ENCODE results near the gene PRX. TPM values are rescaled to one million over a fixed set of nuclear protein-coding genes. Genes with fewer than 3 reads are reported as not detected.

Gene PRX
- total and polyA plus RNA-seq, 3 experiments from 2014 or later, result 0.29 to 1.6 (median 1.4) TPM

- CTCF ChIA-PET, result interaction anchor here (0.5 kb wide), 1 partner anchor 134 kb away, joined by 3 read pairs; no protein-coding TSS in a partner anchor
Measured at GRCh38 chr19:40379446-40380198, 33.6 kb downstream of the PRX start.

GRCh38 chr19:40378509-40378908 is 34.7 kb downstream of the PRX start:
- Mint-ChIP-seq H3K27ac (no peak overlapping the region), H3K27me3 (peaks cover 0 to 6% of the 10 kb centered on the region in 2 donors), H3K9me3 (no peaks in the 10 kb centered on the region), H3K4me3 (no peak overlapping the region), H3K4me1 (peaks cover 0 to 9% (median 5%) of the 10 kb centered on the region in 3 donors), H3K36me3 (peaks cover 3 to 37% (median 3%) of the 10 kb centered on the region in 3 donors)
- no peaks in the 10 kb centered on the region for H3K27me3 ChIP-seq (ENCODE audit: insufficient read depth, low read length, poor library complexity, severe bottlenecking)
- ChIA-PET POLR2A (no interaction called here), CTCF (no interaction called here)
- no peaks in the 10 kb centered on the region for H3K9me3 ChIP-seq (ENCODE audit: low read length)
- H3K27ac ChIP-seq (ENCODE audit: low read depth, low read length), result no peak overlapping the region
- no peaks in the 10 kb centered on the region for H3K36me3 ChIP-seq (ENCODE audit: insufficient read depth, low read length)
- H3K4me3 ChIP-seq (ENCODE audit: low read length), result no peak overlapping the region
- H3K4me1 ChIP-seq (ENCODE audit: insufficient read depth, low read length), result no peaks in the 10 kb centered on the region
- DNase-seq, result no peak

More at GRCh38 chr19:40379446-40380198, 33.6 kb downstream of the PRX start:
- no peak overlapping the region for H3K4me3 ChIP-seq (ENCODE audit: low read length)
- POLR2A ChIA-PET, result no interaction called here
- no peak overlapping the region for H3K4me3 Mint-ChIP-seq
- no peak for DNase-seq
- H3K4me1 ChIP-seq (ENCODE audit: insufficient read depth, low read length), result no peaks in the 10 kb centered on the region
- H3K36me3 Mint-ChIP-seq, result peaks cover under 1 to 28% (median 3%) of the 10 kb centered on the region in 3 donors
- H3K36me3 ChIP-seq (ENCODE audit: insufficient read depth, low read length), result no peaks in the 10 kb centered on the region
- no peaks in the 10 kb centered on the region for H3K27me3 ChIP-seq (ENCODE audit: insufficient read depth, low read length, poor library complexity, severe bottlenecking)
- no peaks in the 10 kb centered on the region for H3K9me3 Mint-ChIP-seq
- H3K4me1 Mint-ChIP-seq, result peaks cover 0 to 5% (median 2%) of the 10 kb centered on the region in 3 donors
- H3K27ac Mint-ChIP-seq, result peak overlapping the region in 1 of 8 donors; percentile 46
- H3K27me3 Mint-ChIP-seq, result peaks cover 0 to 6% of the 10 kb centered on the region in 2 donors
- no peaks in the 10 kb centered on the region for H3K9me3 ChIP-seq (ENCODE audit: low read length)
- H3K27ac ChIP-seq (ENCODE audit: low read depth, low read length), result no peak overlapping the region

GRCh38 chr19:40377876-40378385 is 35.2 kb downstream of the PRX start:
- Histone ChIP-seq H3K36me3 (ENCODE audit: insufficient read depth, low read length) (no peaks in the 10 kb centered on the region), H3K9me3 (ENCODE audit: low read length) (no peaks in the 10 kb centered on the region), H3K27ac (ENCODE audit: low read depth, low read length) (no peak overlapping the region), H3K27me3 (ENCODE audit: insufficient read depth, low read length, poor library complexity, severe bottlenecking) (no peaks in the 10 kb centered on the region), H3K4me3 (ENCODE audit: low read length) (no peak overlapping the region), H3K4me1 (ENCODE audit: insufficient read depth, low read length) (no peaks in the 10 kb centered on the region)
- H3K9me3 Mint-ChIP-seq, result no peaks in the 10 kb centered on the region
- ChIA-PET POLR2A (no interaction called here), CTCF (no interaction called here)
- H3K4me3 Mint-ChIP-seq, result no peak overlapping the region
- peaks cover 3 to 40% (median 3%) of the 10 kb centered on the region in 3 donors for H3K36me3 Mint-ChIP-seq
- peaks cover 0 to 9% (median 5%) of the 10 kb centered on the region in 3 donors for H3K4me1 Mint-ChIP-seq
- DNase-seq, result no peak
- H3K27ac Mint-ChIP-seq, result no peak overlapping the region
- H3K27me3 Mint-ChIP-seq, result peaks cover 0 to 2% of the 10 kb centered on the region in 2 donors

- ChIA-PET POLR2A (interaction anchor here (0.6 kb wide), 1 partner anchor 12 kb away, joined by 4 read pairs; no protein-coding TSS in a partner anchor), CTCF (no interaction called here)
- DNase-seq, result no peak
- no peaks in the 10 kb centered on the region for H3K9me3 ChIP-seq (ENCODE audit: low read length)
- peaks cover 8% of the 10 kb centered on the region for H3K36me3 ChIP-seq (ENCODE audit: insufficient read depth, low read length)
- H3K4me1 ChIP-seq (ENCODE audit: insufficient read depth, low read length), result no peaks in the 10 kb centered on the region
- peak overlapping the region in 1 of 7 donors; percentile 15 for H3K4me3 Mint-ChIP-seq
- H3K27me3 ChIP-seq (ENCODE audit: insufficient read depth, low read length, poor library complexity, severe bottlenecking), result no peaks in the 10 kb centered on the region
- peaks cover 0 to 9% (median 5%) of the 10 kb centered on the region in 3 donors for H3K4me1 Mint-ChIP-seq
- H3K27ac Mint-ChIP-seq, result peak overlapping the region in 2 of 8 donors; percentile 36 to 46
- peaks cover 0 to 2% of the 10 kb centered on the region in 2 donors for H3K27me3 Mint-ChIP-seq
- H3K9me3 Mint-ChIP-seq, result no peaks in the 10 kb centered on the region
- H3K27ac ChIP-seq (ENCODE audit: low read depth, low read length), result no peak overlapping the region
- no peak overlapping the region for H3K4me3 ChIP-seq (ENCODE audit: low read length)
- peaks cover 3 to 55% (median 4%) of the 10 kb centered on the region in 3 donors for H3K36me3 Mint-ChIP-seq
Measured at GRCh38 chr19:40376286-40376862, 36.8 kb downstream of the PRX start.

- peaks cover 0 to 9% (median 5%) of the 10 kb centered on the region in 3 donors for H3K4me1 Mint-ChIP-seq
- peaks cover 3 to 69% (median 6%) of the 10 kb centered on the region in 3 donors for H3K36me3 Mint-ChIP-seq
- peaks cover 8% of the 10 kb centered on the region for H3K36me3 ChIP-seq (ENCODE audit: insufficient read depth, low read length)
- no peaks in the 10 kb centered on the region for H3K9me3 ChIP-seq (ENCODE audit: low read length)
- DNase-seq, result no peak
- no peaks in the 10 kb centered on the region for H3K4me1 ChIP-seq (ENCODE audit: insufficient read depth, low read length)
- H3K27ac Mint-ChIP-seq, result peak overlapping the region in 1 of 8 donors; percentile 38
- H3K4me3 ChIP-seq (ENCODE audit: low read length), result no peak overlapping the region
- no peaks in the 10 kb centered on the region for H3K27me3 Mint-ChIP-seq
- no peaks in the 10 kb centered on the region for H3K9me3 Mint-ChIP-seq
- H3K27ac ChIP-seq (ENCODE audit: low read depth, low read length), result no peak overlapping the region
- no peaks in the 10 kb centered on the region for H3K27me3 ChIP-seq (ENCODE audit: insufficient read depth, low read length, poor library complexity, severe bottlenecking)
- POLR2A ChIA-PET, result interaction anchor here (0.6 kb wide), 1 partner anchor 38 kb away, joined by 9 read pairs; no protein-coding TSS in a partner anchor
- CTCF ChIA-PET, result no interaction called here
- H3K4me3 Mint-ChIP-seq, result no peak overlapping the region
Measured at GRCh38 chr19:40374084-40374483, 39.1 kb downstream of the PRX start.

GRCh38 chr19:40371802-40372122 is 41.4 kb downstream of the PRX start:
- H3K4me3 Mint-ChIP-seq, result no peak overlapping the region
- peaks cover 0 to 9% (median 5%) of the 10 kb centered on the region in 3 donors for H3K4me1 Mint-ChIP-seq
- H3K4me3 ChIP-seq (ENCODE audit: low read length), result no peak overlapping the region
- H3K27ac ChIP-seq (ENCODE audit: low read depth, low read length), result no peak overlapping the region
- H3K27ac Mint-ChIP-seq, result no peak overlapping the region
- no peaks in the 10 kb centered on the region for H3K27me3 ChIP-seq (ENCODE audit: insufficient read depth, low read length, poor library complexity, severe bottlenecking)
- no peaks in the 10 kb centered on the region for H3K4me1 ChIP-seq (ENCODE audit: insufficient read depth, low read length)
- DNase-seq, result no peak
- no peaks in the 10 kb centered on the region for H3K9me3 ChIP-seq (ENCODE audit: low read length)
- no peaks in the 10 kb centered on the region for H3K27me3 Mint-ChIP-seq
- H3K36me3 ChIP-seq (ENCODE audit: insufficient read depth, low read length), result peaks cover 8% of the 10 kb centered on the region
- H3K9me3 Mint-ChIP-seq, result no peaks in the 10 kb centered on the region
- CTCF ChIA-PET, result interaction anchor here (0.6 to 1.4 kb wide), 3 partner anchors 49 to 263 kb away, joined by 3 to 5 read pairs (median 3); no protein-coding TSS in a partner anchor
- peaks cover 3 to 77% (median 3%) of the 10 kb centered on the region in 3 donors for H3K36me3 Mint-ChIP-seq
- POLR2A ChIA-PET, result no interaction called here

GRCh38 chr19:40370997-40371801 is 42.0 kb downstream of the PRX start:
- Mint-ChIP-seq H3K36me3 (peaks cover 3 to 76% (median 3%) of the 10 kb centered on the region in 3 donors), H3K27me3 (no peaks in the 10 kb centered on the region), H3K4me3 (no peak overlapping the region), H3K9me3 (no peaks in the 10 kb centered on the region), H3K4me1 (peaks cover 0 to 9% (median 5%) of the 10 kb centered on the region in 3 donors), H3K27ac (peak overlapping the region in 1 of 8 donors; percentile 17)
- H3K9me3 ChIP-seq (ENCODE audit: low read length), result no peaks in the 10 kb centered on the region
- no peaks in the 10 kb centered on the region for H3K27me3 ChIP-seq (ENCODE audit: insufficient read depth, low read length, poor library complexity, severe bottlenecking)
- no peak for DNase-seq
- H3K36me3 ChIP-seq (ENCODE audit: insufficient read depth, low read length), result peaks cover 8% of the 10 kb centered on the region
- no peak overlapping the region for H3K4me3 ChIP-seq (ENCODE audit: low read length)
- H3K27ac ChIP-seq (ENCODE audit: low read depth, low read length), result no peak overlapping the region
- ChIA-PET POLR2A (interaction anchor here (0.6 kb wide), 1 partner anchor 188 kb away, joined by 6 read pairs; no protein-coding TSS in a partner anchor), CTCF (interaction anchor here (0.8 to 1.4 kb wide), 2 partner anchors 50 to 264 kb away, joined by 3 to 5 read pairs; no protein-coding TSS in a partner anchor)
- H3K4me1 ChIP-seq (ENCODE audit: insufficient read depth, low read length), result no peaks in the 10 kb centered on the region

Measured in CD8-positive, alpha-beta memory T cell (primary cell).